ENCODE results near the gene EOGT.

EOGT gene

DNA sequence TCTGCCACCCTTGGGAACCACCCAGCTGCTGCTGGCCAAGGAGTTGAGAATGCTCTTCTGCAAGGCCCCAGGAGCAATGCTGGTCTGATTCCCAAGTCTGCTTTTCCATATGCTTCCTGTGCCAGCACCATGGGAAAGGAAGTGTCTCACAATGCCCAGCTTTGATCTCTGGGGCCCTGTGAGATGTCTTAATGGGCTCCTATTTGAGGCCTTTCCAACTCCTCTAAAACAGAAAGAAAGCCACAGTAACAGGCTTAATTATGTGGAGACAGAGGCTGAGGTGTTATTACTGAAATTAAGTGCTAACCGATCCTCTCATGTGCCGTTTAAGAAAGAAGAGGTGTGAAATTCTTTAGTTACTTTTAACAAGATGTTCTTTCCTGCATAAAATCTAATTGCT, 4.5 kb downstream of the EOGT start:
- no peak for DNase-seq

DNA sequence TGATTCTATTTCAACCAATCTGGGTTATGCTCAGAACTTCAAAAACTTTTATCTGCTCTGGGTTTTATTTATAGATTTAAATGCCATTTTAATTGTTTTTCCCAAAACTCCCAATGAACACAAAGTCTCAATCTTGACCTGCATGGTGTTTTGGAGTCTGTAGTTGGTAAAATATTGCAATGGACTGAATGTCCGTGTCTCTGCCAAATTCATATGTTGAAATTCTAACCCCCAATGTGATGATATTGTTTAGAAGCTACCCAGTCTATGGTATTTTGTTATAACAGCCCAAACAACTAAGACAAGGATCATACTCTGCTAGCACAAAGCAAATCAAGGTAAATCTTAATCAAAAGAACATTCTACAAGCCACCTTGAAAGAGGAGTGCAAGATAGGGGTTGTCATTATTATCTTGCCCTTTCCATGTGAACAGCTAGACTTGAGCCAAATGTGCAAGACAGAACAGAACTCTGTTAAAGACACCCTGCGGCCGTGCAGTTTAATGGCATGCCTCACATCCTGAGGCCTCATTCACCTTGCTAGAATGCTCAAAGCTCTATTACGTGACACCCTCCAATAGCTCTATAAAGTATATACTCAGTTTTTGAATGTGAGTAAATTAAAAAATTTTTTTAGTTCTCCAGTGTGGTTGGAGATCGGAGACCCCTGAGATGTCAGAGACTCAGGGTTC, 7.5 kb downstream of the EOGT start:
- DNase-seq, result no peak

- DNase-seq, result peak; percentile 8
These were observed 8.3 kb downstream of the EOGT start for GRCh38 chr3:69005071-69005790.

DNA sequence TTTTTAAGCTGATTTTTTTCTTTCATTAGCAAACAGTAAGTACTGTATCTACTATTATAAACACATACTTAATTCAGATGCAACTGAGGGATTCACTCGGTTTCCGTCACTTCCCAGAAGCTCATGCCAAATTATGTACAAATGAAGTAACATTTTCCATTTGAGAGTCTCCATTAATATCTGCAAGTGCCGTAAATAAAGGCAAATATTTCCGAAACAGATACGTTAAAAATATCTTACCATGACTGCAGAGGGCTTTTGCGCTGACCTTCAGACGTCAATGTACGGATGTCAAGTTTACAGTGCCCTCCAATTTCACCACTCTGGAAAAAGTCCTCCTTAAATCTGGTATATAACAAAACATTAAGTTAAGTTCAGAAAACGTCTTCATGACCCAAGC, 9.3 kb downstream of the EOGT start:
- DNase-seq, result no peak

GRCh38 chr3:68999605-69000004, 13.9 kb downstream of the EOGT start:
- DNase-seq, result no peak

DNA sequence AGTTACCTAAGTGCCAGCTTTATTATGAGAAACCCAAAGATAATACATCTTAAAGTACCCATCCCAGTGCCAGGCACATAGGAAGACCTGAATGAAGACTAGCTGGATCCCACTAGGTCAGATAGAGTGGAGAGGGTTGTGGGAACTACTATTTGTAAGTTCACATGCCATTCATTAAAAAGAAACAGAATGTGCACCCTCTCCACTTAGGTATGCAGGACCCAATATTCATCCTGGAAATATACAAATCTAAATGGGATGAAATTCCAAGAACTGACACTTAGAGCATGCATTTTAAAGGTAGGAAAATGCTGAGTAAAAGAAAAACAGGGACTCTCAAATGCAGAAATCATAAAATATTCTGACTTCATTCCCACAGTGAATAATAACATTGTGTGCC, 14.3 kb downstream of the EOGT start:
- DNase-seq, result no peak

GRCh38 chr3:68997887-68998286, 15.6 kb downstream of the EOGT start:
- no peak for DNase-seq

DNA sequence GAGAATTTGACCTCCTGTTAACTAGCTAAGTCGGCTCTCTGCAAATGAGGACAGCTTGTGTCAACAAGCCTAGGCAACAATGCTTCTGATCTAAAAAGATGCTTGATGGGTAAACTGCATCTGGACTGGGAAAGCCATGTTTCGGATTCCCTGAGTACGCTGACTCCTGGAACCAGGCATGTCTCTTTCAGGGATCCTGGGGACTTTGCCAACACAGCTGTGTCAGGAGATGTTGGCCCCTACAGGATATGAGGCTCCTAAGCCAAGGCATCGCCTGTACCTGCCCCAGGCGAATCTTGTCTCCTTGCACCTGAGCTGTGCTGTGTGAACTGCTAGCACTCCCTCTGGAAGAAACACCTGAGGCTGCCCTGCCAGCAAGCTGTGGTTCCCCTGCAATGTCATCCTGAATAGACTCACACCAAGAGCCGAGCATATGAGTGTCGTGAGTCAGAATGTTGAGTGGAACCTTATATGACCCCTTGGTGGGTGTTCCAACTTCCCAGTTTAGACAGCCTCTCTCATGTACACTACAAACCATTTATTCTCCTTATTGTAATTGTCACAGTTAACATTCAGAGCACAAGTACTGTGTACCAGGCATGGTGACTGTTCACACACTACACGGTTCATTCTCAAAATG, 17.0 kb downstream of the EOGT start:
- DNase-seq, result no peak

DNA sequence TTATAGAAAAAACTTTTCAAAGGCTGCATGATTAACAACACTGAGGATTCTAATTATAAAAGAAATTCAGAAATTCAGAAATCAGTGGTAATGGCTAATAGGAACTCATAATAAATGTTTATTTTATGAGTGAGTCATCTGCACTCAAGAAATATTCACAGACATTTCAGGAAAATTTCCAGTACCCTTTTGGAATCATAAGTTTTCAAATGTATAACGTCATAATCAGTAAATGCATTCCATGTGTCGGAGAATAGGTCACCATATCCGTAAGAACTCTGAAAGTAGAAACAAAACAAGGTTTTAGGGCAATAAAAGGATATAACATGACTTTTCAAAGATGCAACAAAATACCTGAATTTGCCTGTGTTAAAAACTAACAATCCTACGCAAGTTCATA, 24.7 kb downstream of the EOGT start:
- DNase-seq, result peak; percentile 55

- no peak for DNase-seq
These were observed 26.2 kb downstream of the EOGT start for GRCh38 chr3:68987322-68987721.

GRCh38 chr3:68986496-68987208, 26.8 kb downstream of the EOGT start:
- DNase-seq, result no peak

- peak; percentile 17 for DNase-seq
These were observed 28.2 kb downstream of the EOGT start for GRCh38 chr3:68985146-68985790.

GRCh38 chr3:68984011-68984530, 29.4 kb downstream of the EOGT start:
- DNase-seq, result no peak

- DNase-seq, result no peak
These were observed 35.9 kb downstream of the EOGT start for GRCh38 chr3:68977486-68978167.

DNA sequence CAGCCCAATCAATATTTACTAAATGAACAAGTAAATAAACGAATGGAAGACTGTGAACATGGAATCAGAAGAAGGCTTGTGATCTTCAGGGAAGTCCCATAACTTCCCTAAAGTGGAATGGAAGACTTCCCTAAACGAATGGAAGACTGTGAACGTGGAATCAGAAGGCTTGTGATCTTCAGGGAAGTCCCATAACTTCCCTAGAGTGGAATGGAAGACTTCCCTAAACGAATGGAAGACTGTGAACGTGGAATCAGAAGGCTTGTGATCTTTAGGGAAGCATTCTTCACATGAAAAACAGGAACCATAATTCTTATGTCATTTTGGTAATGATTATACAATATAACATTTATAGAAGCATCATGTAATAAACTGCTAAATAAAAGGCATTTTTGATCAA, 38.8 kb downstream of the EOGT start:
- DNase-seq, result no peak

DNA sequence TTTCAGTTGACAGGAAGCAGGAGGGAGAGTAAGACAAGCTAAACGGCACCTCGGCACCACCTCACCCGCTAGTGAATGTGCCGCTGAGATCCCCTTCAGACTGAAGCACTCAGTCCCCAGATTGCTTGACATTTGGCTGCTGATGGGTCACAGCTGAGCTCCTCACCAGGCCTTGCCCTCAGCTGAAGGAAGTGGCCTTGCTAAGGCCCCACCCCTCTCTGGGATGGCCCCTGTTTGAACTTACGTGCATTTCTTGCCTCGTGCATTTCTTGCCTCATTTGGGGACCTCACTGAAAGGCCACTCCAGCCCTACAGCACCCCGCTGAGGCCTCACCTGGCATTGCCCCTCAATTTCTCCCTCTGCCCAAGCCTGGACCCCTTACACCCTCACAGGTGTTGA, 39.8 kb downstream of the EOGT start:
- DNase-seq, result no peak

GRCh38 chr3:68972358-68972979, 41.0 kb downstream of the EOGT start:
- DNase-seq, result peak; percentile 52

DNA sequence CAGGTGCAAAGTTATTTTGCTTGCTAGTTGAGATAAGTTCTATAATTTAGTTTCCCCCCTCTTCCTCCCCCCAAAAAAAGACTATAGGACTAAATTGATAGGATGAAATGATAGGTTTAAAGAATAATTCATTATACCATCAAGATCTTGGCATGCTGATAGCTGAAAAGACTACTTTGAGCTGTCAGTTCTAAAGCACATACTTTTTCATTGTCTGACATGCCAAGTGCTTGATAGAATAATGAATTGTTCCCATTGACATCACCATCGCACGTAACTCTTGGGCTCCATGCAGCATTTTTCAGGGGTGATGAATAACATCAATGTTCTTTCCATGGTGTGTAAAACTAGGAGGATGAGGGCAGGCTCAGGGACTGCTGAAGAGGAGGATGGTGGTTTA, 48.8 kb downstream of the EOGT start:
- DNase-seq, result no peak

DNA sequence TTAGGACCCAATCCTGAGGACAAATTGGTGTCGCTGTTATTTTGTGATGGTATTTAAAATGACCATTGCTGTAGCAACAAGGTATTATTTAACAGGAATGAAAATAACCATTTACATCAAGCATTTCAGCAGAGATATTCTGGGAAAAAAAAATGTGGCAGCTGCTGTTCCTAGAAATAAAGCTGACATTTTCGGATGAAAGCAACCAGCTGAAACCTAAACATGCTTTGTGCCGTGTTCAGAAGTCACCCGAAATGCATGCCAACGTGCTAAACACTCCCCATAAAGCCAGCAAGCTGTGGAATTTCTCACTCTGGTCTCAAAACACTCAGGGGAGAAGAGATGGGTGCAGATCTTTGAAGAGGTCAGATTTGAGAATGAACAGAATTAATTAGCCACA, 49.6 kb downstream of the EOGT start:
- DNase-seq, result no peak

DNA sequence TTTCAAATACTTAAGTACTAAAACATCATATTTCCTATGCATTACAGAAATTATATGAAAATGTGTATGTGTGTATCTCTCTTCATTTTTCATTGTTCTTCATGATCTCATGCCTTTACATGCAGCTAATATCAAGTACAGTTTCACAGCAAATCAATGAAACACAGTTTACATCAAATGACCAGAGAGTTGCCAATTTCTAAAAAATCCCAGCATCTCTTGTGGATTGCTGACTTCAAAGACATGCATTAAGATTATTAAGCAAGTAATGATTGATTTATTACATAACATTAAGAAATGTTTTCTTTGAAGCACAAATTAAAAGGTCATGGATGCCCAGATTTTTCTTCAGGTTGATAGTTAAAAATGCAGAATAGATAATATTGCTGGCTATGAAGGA, 50.1 kb downstream of the EOGT start:
- no peak for DNase-seq

GRCh38 chr3:68958932-68959331, 54.6 kb downstream of the EOGT start:
- DNase-seq, result no peak
